Lower lobe of right lung (tissue), 2 donors: ENCODE measurements around the gene PPP1R1B. TPM values are rescaled to one million over a fixed set of nuclear protein-coding genes. Genes with fewer than 3 reads are reported as not detected.

Experiments
- ATAC-seq, 2 donors: fragments of 200-7000 bp; cut with Tn5 transposase; one replicate each; pipeline ENCODE4 v1.9.1; 2020 to 2022; ENCODE audit warnings: mild to moderate bottlenecking in 2 of 2, moderate library complexity in 2 of 2
- DNase-seq: peaks from one replicate; pipeline ENCODE4 v3.0.0-alpha.2; 2020
- H3K27ac ChIP-seq: fragments of 200-600 bp; one replicate; pipeline ENCODE4 v1.8.0; 2022
- H3K27me3 ChIP-seq: fragments of 200-600 bp; one replicate; pipeline ENCODE4 v1.8.0; 2022; ENCODE audit warnings: low read depth
- H3K36me3 ChIP-seq: fragments of 200-600 bp; one replicate; pipeline ENCODE4 v1.8.0; 2022; ENCODE audit warnings: mild to moderate bottlenecking
- H3K4me1 ChIP-seq: fragments of 200-600 bp; one replicate; pipeline ENCODE4 v1.8.0; 2022
- H3K4me3 ChIP-seq: fragments of 200-600 bp; one replicate; pipeline ENCODE4 v1.8.0; 2022; ENCODE audit warnings: mild to moderate bottlenecking
- H3K9me3 ChIP-seq: fragments of 200-600 bp; one replicate; pipeline ENCODE4 v1.8.0; 2022
- CTCF ChIP-seq: fragments of 200-600 bp; IDR thresholded peaks from one replicate; pipeline ENCODE4 v1.8.0; 2022; ENCODE audit warnings: antibody characterized with exemption, mild to moderate bottlenecking
- intact Hi-C: fragments of 100-400 bp; cut with DNase I; formaldehyde crosslinking; loops from one replicate; pipeline ENCODE4 v1.11.0; 2022
- total RNA-seq: library from RNA; stranded (reverse); fragmentation: NEBNext Ultra II Directional; extraction: Animal tissue kit (Norgen Biotek cat#: 25700); gene quantifications from one replicate; pipeline ENCODE4 v1.2.1, GENCODE V29; 2021
- donor health status: DM: no; HTN: yes; CAD: no; lungs with severe emphysema.

The PPP1R1B gene
- total RNA-seq, 1 donor from 2014 or later = 23.9 TPM

DNA sequence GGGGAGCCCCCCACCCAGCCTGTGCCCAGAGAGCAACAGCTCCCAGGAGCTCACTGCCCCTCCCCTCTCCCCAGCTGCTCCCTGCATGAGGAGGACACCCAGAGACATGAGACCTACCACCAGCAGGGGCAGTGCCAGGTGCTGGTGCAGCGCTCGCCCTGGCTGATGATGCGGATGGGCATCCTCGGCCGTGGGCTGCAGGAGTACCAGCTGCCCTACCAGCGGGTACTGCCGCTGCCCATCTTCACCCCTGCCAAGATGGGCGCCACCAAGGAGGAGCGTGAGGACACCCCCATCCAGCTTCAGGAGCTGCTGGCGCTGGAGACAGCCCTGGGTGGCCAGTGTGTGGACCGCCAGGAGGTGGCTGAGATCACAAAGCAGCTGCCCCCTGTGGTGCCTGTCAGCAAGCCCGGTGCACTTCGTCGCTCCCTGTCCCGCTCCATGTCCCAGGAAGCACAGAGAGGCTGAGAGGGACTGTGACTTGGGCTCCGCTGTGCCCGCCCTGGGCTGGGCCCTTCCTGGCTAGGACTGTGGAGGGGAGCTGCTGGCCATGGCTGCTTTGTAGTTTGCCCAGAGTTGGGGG lies 39.0 kb downstream of the PPP1R1B start:
- Histone ChIP-seq H3K36me3 (peaks cover 24% of the 10 kb centered on the region), H3K27me3 (peaks cover 45% of the 10 kb centered on the region), H3K9me3 (no peaks in the 10 kb centered on the region), H3K4me1 (peaks cover 73% of the 10 kb centered on the region), H3K27ac (peak overlapping the region; percentile 31), H3K4me3 (no peak overlapping the region)
- TF ChIP-seq CTCF = no peak
- ATAC-seq (no peak), DNase-seq (no peak)
- intact Hi-C loops = no loop called here

DNA sequence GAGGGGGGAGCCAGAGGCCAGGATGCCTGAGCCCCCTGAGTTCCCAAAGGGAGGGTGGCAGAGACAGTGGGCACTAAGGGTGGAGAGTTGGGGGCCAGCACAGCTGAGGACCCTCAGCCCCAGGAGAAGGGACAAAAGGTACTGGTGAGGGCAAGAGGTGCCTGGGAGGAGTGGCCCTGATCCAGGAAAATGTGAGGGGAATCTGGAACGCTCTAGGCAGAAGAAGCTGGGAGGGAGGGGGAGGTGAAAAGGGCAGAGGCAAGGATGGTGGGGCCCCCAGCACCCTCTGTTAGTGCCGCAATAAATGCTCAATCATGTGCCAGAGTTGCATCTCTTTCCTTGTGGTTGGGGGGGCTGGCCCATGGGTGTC lies 39.5 kb downstream of the PPP1R1B start:
- TF ChIP-seq CTCF = no peak
- Histone ChIP-seq H3K27ac (no peak overlapping the region), H3K36me3 (peaks cover 19% of the 10 kb centered on the region), H3K9me3 (no peaks in the 10 kb centered on the region), H3K27me3 (peaks cover 45% of the 10 kb centered on the region), H3K4me1 (peaks cover 72% of the 10 kb centered on the region), H3K4me3 (no peak overlapping the region)
- ATAC-seq (no peak), DNase-seq (no peak)
- intact Hi-C loops = no loop called here

- H3K27me3 ChIP-seq = peaks cover 45% of the 10 kb centered on the region
- H3K27ac ChIP-seq = peak overlapping the region; percentile 54
- H3K4me1 ChIP-seq = peaks cover 67% of the 10 kb centered on the region
- intact Hi-C loops = no loop called here
- no peak for DNase-seq
- H3K9me3 ChIP-seq = no peaks in the 10 kb centered on the region
- no peak for TF ChIP-seq CTCF
- no peak for ATAC-seq
- peak overlapping the region; percentile 54 for H3K4me3 ChIP-seq
- peaks cover 14% of the 10 kb centered on the region for H3K36me3 ChIP-seq
Measured at GRCh38 chr17:39666601-39667261, 40.0 kb downstream of the PPP1R1B start.

- peak overlapping the region; percentile 54 for H3K4me3 ChIP-seq
- peaks cover 45% of the 10 kb centered on the region for H3K27me3 ChIP-seq
- intact Hi-C loops = no loop called here
- H3K27ac ChIP-seq = peak overlapping the region; percentile 56
- no peaks in the 10 kb centered on the region for H3K9me3 ChIP-seq
- ATAC-seq (peak; percentile 43 to 58), DNase-seq (no peak)
- TF ChIP-seq CTCF = no peak
- H3K36me3 ChIP-seq = peaks cover 7% of the 10 kb centered on the region
- H3K4me1 ChIP-seq = peaks cover 60% of the 10 kb centered on the region
Measured at GRCh38 chr17:39667262-39667944, 40.7 kb downstream of the PPP1R1B start.

GRCh38 chr17:39667945-39668924 lies 41.5 kb downstream of the PPP1R1B start, which contains the start of gene PNMT:
Gene PNMT, plus strand, starts transcription at chr17:39668453. Its CDS starts 23 bp downstream, at chr17:39668476.
- Histone ChIP-seq H3K4me3 (peak within 1 kb of the TSS; percentile 54), H3K9me3 (no peaks in the 10 kb centered on the region), H3K27me3 (peaks cover 45% of the 10 kb centered on the region), H3K27ac (peak within 1 kb of the TSS; percentile 56), H3K36me3 (peaks cover under 1% of the 10 kb centered on the region), H3K4me1 (peaks cover 51% of the 10 kb centered on the region)
- peak; percentile 83 for DNase-seq
- peak; percentile 73 for TF ChIP-seq CTCF
- intact Hi-C loops = no loop called here
- ATAC-seq = peak; percentile 56 to 70
